Naive thymus-derived CD8-positive, alpha-beta T cell (primary cell): ENCODE data around the gene CSNK1D. TPM values are rescaled to one million over a fixed set of nuclear protein-coding genes. Genes with fewer than 3 reads are reported as not detected.

Experiments
- ATAC-seq, 2 donors: fragments of 150-1000 bp; cut with Tn5 transposase in 1 of 2; sonication (Bioruptor Pico), chemical (Tn5 transposase) in 1 of 2; 1 replicate in 1 of 2; 2 replicates in 1 of 2; pipeline ENCODE4 v1.10.0; 2021; ENCODE audit warnings: mild to moderate bottlenecking in 2 of 2, moderate library complexity in 2 of 2
- POLR2A ChIA-PET: fragments of 350-600 bp; sonication (Branson Sonifier 250); formaldehyde crosslinking; loops from one replicate; lab custom pipeline; 2021; ENCODE audit warnings: antibody characterized with exemption; lab: Charles Lee
- DNase-seq, 10 donors: peaks; one replicate each; pipeline versions ENCODE4 v3.0.0 to v3.0.0-alpha.2; 2020 to 2022
- H3K27ac Mint-ChIP-seq, 10 donors: one replicate each; pipeline ENCODE4 v1.8.0; 2020 to 2022; ENCODE audit warnings: mild to moderate bottlenecking in 10 of 10, mixed read lengths in 10 of 10, moderate library complexity in 4 of 10, inconsistent platforms in 1 of 10
- H3K27me3 Mint-ChIP-seq, 5 donors: one replicate each; pipeline ENCODE4 v1.8.0; 2021 to 2022; ENCODE audit warnings: mixed read lengths in 5 of 5
- H3K36me3 Mint-ChIP-seq, 3 donors: one replicate each; pipeline ENCODE4 v1.8.0; 2020 to 2022; ENCODE audit warnings: mixed read lengths in 3 of 3, mild to moderate bottlenecking in 2 of 3, inconsistent platforms in 1 of 3
- H3K4me1 Mint-ChIP-seq, 4 donors: one replicate each; pipeline ENCODE4 v1.8.0; 2021 to 2022; ENCODE audit warnings: mixed read lengths in 4 of 4
- H3K4me3 Mint-ChIP-seq, 10 donors: one replicate each; pipeline ENCODE4 v1.8.0; 2020 to 2022; ENCODE audit warnings: mild to moderate bottlenecking in 10 of 10, mixed read lengths in 10 of 10, moderate library complexity in 6 of 10, inconsistent platforms in 1 of 10
- H3K9me3 Mint-ChIP-seq, 9 donors: one replicate each; pipeline ENCODE4 v1.8.0; 2020 to 2022; ENCODE audit warnings: mixed read lengths in 9 of 9, mild to moderate bottlenecking in 3 of 9, inconsistent platforms in 1 of 9, moderate library complexity in 1 of 9
- polyA plus RNA-seq, 3 donors: library from polyadenylated mRNA; unstranded; fragments of 300-500 nt; fragmentation: Illumina TruSeq; gene quantifications; one replicate each; pipeline ENCODE4 v1.2.3, GENCODE V29; 2021
- total RNA-seq, 8 experiments: library from RNA in 2 of 8; stranded (reverse) in 2 of 8; gene quantifications; one replicate each; pipeline ENCODE4 v1.2.3 and lab custom pipeline; 2021 to 2026

The CSNK1D gene
- total and polyA plus RNA-seq, 5 experiments from 2014 or later, result 47.6 to 201 (median 72.1) TPM

GRCh38 chr17:82205720-82206508, 67.6 kb downstream of the CSNK1D start:
- H3K9me3 Mint-ChIP-seq, result no peaks in the 10 kb centered on the region
- POLR2A ChIA-PET, result interaction anchor here (0.6 to 2.2 kb wide), 15 partner anchors 9 to 552 kb away, joined by 3 to 13 read pairs (median 4); partner anchors contain the start of genes CD7, CSNK1D and SLC16A3
- DNase-seq, result peak; percentile 60 to 89 (median 75)
- no peaks in the 10 kb centered on the region for H3K27me3 Mint-ChIP-seq
- peak overlapping the region; percentile 1 to 78 (median 60) for H3K4me3 Mint-ChIP-seq
- peak; percentile 82 to 89 for ATAC-seq
- peaks cover 12 to 46% (median 35%) of the 10 kb centered on the region in 4 donors for H3K4me1 Mint-ChIP-seq
- H3K27ac Mint-ChIP-seq, result peak overlapping the region; percentile 92 to 99 (median 97)
- peaks cover 0 to 4% (median 0%) of the 10 kb centered on the region in 3 donors for H3K36me3 Mint-ChIP-seq

GRCh38 chr17:82204831-82205719, 68.4 kb downstream of the CSNK1D start:
- Mint-ChIP-seq H3K27ac (peak overlapping the region; percentile 92 to 99 (median 97)), H3K4me1 (peaks cover 12 to 55% (median 43%) of the 10 kb centered on the region in 4 donors), H3K4me3 (peak overlapping the region in 3 of 10 donors; percentile 52 to 69 (median 59)), H3K36me3 (peaks cover 0 to 4% (median 0%) of the 10 kb centered on the region in 3 donors), H3K9me3 (no peaks in the 10 kb centered on the region), H3K27me3 (no peaks in the 10 kb centered on the region)
- ATAC-seq (no peak), DNase-seq (no peak)
- POLR2A ChIA-PET, result interaction anchor here (0.9 to 2.2 kb wide), 9 partner anchors 22 to 118 kb away, joined by 3 to 13 read pairs (median 6); partner anchors contain the start of genes CD7, CSNK1D and SLC16A3

- Mint-ChIP-seq H3K9me3 (no peaks in the 10 kb centered on the region), H3K27me3 (no peaks in the 10 kb centered on the region), H3K36me3 (peaks cover 0 to 4% (median 0%) of the 10 kb centered on the region in 3 donors), H3K4me1 (peaks cover 12 to 57% (median 51%) of the 10 kb centered on the region in 4 donors), H3K4me3 (peak overlapping the region in 3 of 10 donors; percentile 4 to 26 (median 16)), H3K27ac (peak overlapping the region in 6 of 10 donors; percentile 2 to 87 (median 70))
- no peak for ATAC-seq
- DNase-seq, result no peak
- POLR2A ChIA-PET, result interaction anchor here (0.6 to 4.8 kb wide), 2 partner anchors 10 to 96 kb away, joined by 3 to 33 read pairs; partner anchors contain the start of gene CCDC57
These were observed 69.6 kb downstream of the CSNK1D start for GRCh38 chr17:82203920-82204319.

GRCh38 chr17:82202981-82203380, 70.5 kb downstream of the CSNK1D start:
- no peaks in the 10 kb centered on the region for H3K9me3 Mint-ChIP-seq
- no peaks in the 10 kb centered on the region for H3K27me3 Mint-ChIP-seq
- POLR2A ChIA-PET, result interaction anchor here (4.8 kb wide), 1 partner anchor 11 kb away, joined by 33 read pairs; the partner anchor contains the start of gene CCDC57
- H3K4me3 Mint-ChIP-seq, result no peak overlapping the region
- H3K27ac Mint-ChIP-seq, result peak overlapping the region in 9 of 10 donors; percentile 44 to 90 (median 84)
- peaks cover 17 to 64% (median 55%) of the 10 kb centered on the region in 4 donors for H3K4me1 Mint-ChIP-seq
- DNase-seq (no peak), ATAC-seq (no peak)
- peaks cover 0 to 10% (median 3%) of the 10 kb centered on the region in 3 donors for H3K36me3 Mint-ChIP-seq

- H3K36me3 Mint-ChIP-seq, result peaks cover 0 to 13% (median 8%) of the 10 kb centered on the region in 3 donors
- ATAC-seq (no peak), DNase-seq (peak in 3 of 10 donors; percentile 16 to 40 (median 31))
- no peaks in the 10 kb centered on the region for H3K27me3 Mint-ChIP-seq
- POLR2A ChIA-PET, result interaction anchor here (0.5 to 4.8 kb wide), 12 partner anchors 12 to 179 kb away, joined by 4 to 33 read pairs (median 4); partner anchors contain the start of genes CCDC57, CENPX, LRRC45 and SLC16A3
- H3K9me3 Mint-ChIP-seq, result no peaks in the 10 kb centered on the region
- H3K4me1 Mint-ChIP-seq, result peaks cover 17 to 62% (median 50%) of the 10 kb centered on the region in 4 donors
- H3K4me3 Mint-ChIP-seq, result peak overlapping the region in 6 of 10 donors; percentile 37 to 73 (median 46)
- H3K27ac Mint-ChIP-seq, result peak overlapping the region in 8 of 10 donors; percentile 11 to 85 (median 54)
These were observed 72.0 kb downstream of the CSNK1D start for GRCh38 chr17:82201498-82201910.

GRCh38 chr17:82200743-82201497, 72.6 kb downstream of the CSNK1D start:
- peak overlapping the region; percentile 69 to 97 (median 94) for H3K27ac Mint-ChIP-seq
- H3K4me1 Mint-ChIP-seq, result peaks cover 14 to 58% (median 45%) of the 10 kb centered on the region in 4 donors
- ATAC-seq (peak; percentile 94 to 97), DNase-seq (peak; percentile 41 to 93 (median 82))
- no peaks in the 10 kb centered on the region for H3K9me3 Mint-ChIP-seq
- peak overlapping the region; percentile 50 to 82 (median 68) for H3K4me3 Mint-ChIP-seq
- no peaks in the 10 kb centered on the region for H3K27me3 Mint-ChIP-seq
- POLR2A ChIA-PET, result interaction anchor here (0.5 to 4.8 kb wide), 14 partner anchors 13 to 178 kb away, joined by 3 to 33 read pairs (median 4); partner anchors contain the start of genes CCDC57, CENPX, LRRC45 and SLC16A3
- peaks cover 0 to 19% (median 9%) of the 10 kb centered on the region in 3 donors for H3K36me3 Mint-ChIP-seq

- Mint-ChIP-seq H3K4me3 (peak overlapping the region; percentile 50 to 82 (median 68)), H3K27me3 (no peaks in the 10 kb centered on the region), H3K36me3 (peaks cover 0 to 27% (median 14%) of the 10 kb centered on the region in 3 donors), H3K27ac (peak overlapping the region; percentile 69 to 97 (median 94)), H3K4me1 (peaks cover 10 to 50% (median 38%) of the 10 kb centered on the region in 4 donors), H3K9me3 (no peaks in the 10 kb centered on the region)
- ATAC-seq (no peak), DNase-seq (no peak)
- POLR2A ChIA-PET, result interaction anchor here (0.7 to 4.8 kb wide), 6 partner anchors 13 to 177 kb away, joined by 3 to 33 read pairs (median 9); partner anchors contain the start of genes CCDC57, CENPX, LRRC45 and SLC16A3
These were observed 73.4 kb downstream of the CSNK1D start for GRCh38 chr17:82200135-82200534.

GRCh38 chr17:82199496-82199895, 74.0 kb downstream of the CSNK1D start:
- peaks cover 10 to 47% (median 35%) of the 10 kb centered on the region in 4 donors for H3K4me1 Mint-ChIP-seq
- DNase-seq (no peak), ATAC-seq (no peak)
- no peaks in the 10 kb centered on the region for H3K9me3 Mint-ChIP-seq
- peaks cover 0 to 32% (median 15%) of the 10 kb centered on the region in 3 donors for H3K36me3 Mint-ChIP-seq
- peak overlapping the region in 3 of 10 donors; percentile 10 to 73 (median 60) for H3K4me3 Mint-ChIP-seq
- POLR2A ChIA-PET, result interaction anchor here (0.8 to 4.8 kb wide), 5 partner anchors 14 to 99 kb away, joined by 4 to 33 read pairs (median 13); partner anchors contain the start of genes CCDC57 and SLC16A3
- peak overlapping the region in 9 of 10 donors; percentile 18 to 96 (median 90) for H3K27ac Mint-ChIP-seq
- H3K27me3 Mint-ChIP-seq, result no peaks in the 10 kb centered on the region

GRCh38 chr17:82198092-82198491, 75.4 kb downstream of the CSNK1D start:
- POLR2A ChIA-PET, result interaction anchor here (0.5 to 1.2 kb wide), 3 partner anchors 14 to 337 kb away, joined by 3 to 4 read pairs (median 4); partner anchors contain the start of gene CCDC57
- peak overlapping the region in 7 of 10 donors; percentile 0 to 73 (median 49) for H3K4me3 Mint-ChIP-seq
- peak overlapping the region in 9 of 10 donors; percentile 12 to 90 (median 75) for H3K27ac Mint-ChIP-seq
- DNase-seq (no peak), ATAC-seq (no peak)
- peaks cover 10 to 42% (median 35%) of the 10 kb centered on the region in 4 donors for H3K4me1 Mint-ChIP-seq
- no peaks in the 10 kb centered on the region for H3K9me3 Mint-ChIP-seq
- peaks cover 1 to 45% (median 23%) of the 10 kb centered on the region in 3 donors for H3K36me3 Mint-ChIP-seq
- no peaks in the 10 kb centered on the region for H3K27me3 Mint-ChIP-seq

GRCh38 chr17:82195675-82196672, 77.5 kb downstream of the CSNK1D start:
- POLR2A ChIA-PET, result interaction anchor here (0.7 kb wide), 1 partner anchor 349 kb away, joined by 4 read pairs; no protein-coding TSS in a partner anchor

More at GRCh38 chr17:82195675-82196672, 77.5 kb downstream of the CSNK1D start:
- H3K4me3 Mint-ChIP-seq, result no peak overlapping the region
- peaks cover 7 to 31% (median 24%) of the 10 kb centered on the region in 4 donors for H3K4me1 Mint-ChIP-seq
- ATAC-seq (no peak), DNase-seq (no peak)
- peak overlapping the region in 2 of 10 donors; percentile 73 to 75 for H3K27ac Mint-ChIP-seq
- H3K9me3 Mint-ChIP-seq, result no peaks in the 10 kb centered on the region
- H3K36me3 Mint-ChIP-seq, result peaks cover 4 to 55% (median 25%) of the 10 kb centered on the region in 3 donors
- no peaks in the 10 kb centered on the region for H3K27me3 Mint-ChIP-seq
